Stimulated activated CD4-positive, alpha-beta T cell treated with anti-CD3 and anti-CD28 coated beads, Interleukin-4, amount 100 ng/mL, for 4 hours (primary cell): ENCODE data around the gene PRLH.
"Not testable (repeated sequence)": the region's sequence is repeated elsewhere in the genome, so short reads cannot be mapped to it uniquely, and the experiment has no call there.

Experiments used
- DNase-seq, 2 experiments: peaks; one replicate each; pipeline ENCODE4 v3.0.0-alpha.2; 2020

Gene PRLH

DNA sequence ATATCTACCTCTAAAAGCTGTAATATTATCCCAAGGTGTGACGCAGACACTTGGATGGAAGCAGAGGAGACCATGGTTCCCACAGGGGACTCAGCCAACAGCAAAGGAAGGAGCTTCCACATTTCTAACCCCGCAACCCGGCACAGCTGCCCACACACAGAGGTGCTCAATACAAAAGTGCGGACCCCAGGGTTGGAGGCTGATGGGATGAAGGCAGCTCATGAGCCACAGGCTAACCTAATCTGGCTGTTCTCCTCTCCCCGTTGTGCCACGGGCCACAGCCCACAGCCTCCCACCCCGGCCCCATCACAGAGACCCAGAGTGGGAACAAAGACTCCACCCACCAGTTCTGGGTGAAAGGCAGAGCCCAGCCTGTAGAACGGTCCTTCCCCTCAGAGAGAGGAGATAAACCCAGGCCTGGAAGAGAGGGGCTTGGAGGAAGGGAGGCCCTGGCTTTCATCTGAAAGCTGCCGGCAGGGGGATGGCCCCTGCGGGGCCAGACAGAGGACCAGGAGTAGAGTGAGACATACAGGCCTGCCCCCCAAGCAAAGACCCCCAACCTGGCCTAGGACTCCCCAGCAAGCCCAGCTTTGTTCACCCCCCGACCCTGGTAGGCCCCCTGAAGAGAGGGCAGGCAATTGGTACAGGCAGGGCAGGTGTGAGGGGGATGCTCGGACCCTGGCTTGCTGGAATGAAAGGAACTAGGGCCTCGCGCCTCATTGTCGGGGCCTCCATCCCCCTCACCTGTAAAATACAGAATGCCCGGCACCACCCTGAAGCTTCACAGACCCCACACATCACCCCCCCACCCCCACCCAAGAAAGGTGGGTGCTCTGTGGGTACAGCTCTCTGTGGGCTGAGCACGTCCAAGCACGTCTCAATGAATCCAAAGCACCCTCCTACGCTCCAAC, 17.3 kb downstream of the PRLH start:
- no peak for DNase-seq

DNA sequence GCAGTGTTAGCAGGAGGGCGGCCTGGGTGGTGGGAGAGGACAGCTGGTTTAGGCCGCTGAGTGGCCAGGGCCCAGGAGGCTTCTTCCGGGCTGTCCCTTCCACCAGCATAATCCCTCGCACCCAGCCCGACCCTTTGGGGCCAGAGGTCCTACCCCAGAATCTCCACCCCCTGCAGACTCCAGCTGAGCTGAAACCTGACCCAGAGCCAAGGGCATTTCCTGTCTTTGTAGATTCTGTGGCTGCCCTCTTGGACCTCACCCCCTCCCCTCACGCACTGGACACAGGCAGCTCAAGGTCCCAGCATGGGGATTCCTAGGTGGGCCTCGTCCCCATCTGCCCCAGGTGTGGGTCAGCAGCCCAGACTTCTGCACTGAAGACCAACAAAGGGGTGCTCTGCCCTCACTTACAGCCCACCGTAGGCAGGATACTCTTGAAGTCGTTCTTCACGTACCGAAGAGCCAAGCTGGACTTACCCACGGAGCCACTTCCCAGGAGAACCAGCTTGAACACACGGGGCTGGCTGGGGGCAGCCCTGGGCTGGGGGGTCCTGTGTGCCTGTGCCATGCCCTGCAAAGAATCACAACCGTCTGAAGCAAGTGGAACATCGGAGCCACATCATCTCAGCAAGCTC, 19.3 kb downstream of the PRLH start:
- DNase-seq, result no peak

DNA sequence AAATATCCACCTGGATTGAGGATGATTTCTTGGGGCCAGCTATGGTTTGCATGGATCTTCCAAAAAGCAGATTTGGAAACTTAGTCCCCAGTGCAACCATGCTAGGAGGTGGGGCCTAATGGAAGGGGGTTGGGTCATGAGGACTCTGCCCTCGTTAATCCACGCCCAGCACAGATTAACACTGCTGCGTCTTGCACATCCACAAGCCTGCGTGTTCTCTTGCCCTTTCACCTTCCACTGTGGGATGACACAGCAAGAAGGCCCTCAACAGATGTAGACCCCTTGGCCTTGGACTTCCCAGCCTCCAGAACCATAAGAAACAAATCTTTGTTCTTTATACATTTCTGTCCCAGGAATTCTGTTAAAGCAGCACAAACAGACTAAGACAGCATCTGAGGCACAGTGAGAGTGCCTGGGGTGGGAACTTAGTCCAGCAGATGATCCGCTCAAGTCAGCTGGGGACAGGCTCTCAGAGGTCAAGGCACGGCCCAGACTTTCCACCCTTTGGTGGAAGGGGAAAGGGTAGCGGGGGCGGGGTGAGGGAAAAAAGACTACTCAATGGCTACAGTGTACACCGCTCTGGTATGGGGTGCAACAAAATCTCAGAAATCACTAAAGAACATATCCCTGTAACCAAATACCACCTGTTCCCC, 21.8 kb downstream of the PRLH start:
- no peak for DNase-seq

DNA sequence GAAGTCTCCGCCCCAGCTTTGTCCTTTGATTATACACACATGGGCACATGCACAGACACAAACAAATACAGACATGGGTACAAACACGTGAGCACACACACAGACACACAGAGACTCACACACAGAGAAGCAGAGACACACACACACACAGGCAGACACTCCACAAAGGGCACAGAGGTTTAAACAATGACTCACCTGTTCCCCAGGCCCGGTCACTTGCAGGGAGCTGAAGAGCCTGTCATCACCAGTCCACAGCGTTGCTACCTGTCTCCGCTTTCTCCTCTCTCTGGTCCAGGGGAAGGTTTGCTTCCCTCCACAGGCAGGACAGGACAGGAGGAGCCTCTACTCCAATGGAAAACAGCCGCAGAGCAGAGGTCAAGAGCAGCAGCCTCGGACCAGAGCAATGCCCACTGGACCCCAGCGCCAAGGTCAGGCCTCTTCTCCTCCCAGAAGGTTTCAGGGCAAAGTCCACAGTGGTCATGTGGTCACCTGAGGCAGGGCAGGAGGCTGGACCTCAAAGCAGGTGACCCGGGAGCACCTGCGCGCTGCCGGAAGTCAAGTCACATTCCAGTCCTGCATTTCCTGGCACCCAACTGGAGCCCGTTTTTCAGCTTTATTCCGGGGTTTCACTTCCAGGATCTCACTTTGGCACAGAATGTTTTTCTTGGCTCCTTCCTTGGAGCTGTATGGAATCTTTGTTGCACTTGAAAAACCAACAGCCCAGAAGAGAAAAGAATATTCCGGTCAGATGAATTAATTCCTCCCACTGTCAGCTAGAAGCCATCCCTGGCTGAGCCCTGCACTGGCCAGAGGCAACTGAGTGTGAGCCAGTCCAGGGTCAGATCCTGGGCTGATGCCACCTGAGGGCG, 24.1 kb downstream of the PRLH start, which contains the start of gene RAB17:
Gene RAB17 (minus strand): TSS at position 463 of the 869 bp plus-strand sequence. CDS start 4,580 bp downstream, outside the sequence.
- DNase-seq, result no peak

GRCh38 chr2:237591141-237591881, 24.9 kb downstream of the PRLH start:
- DNase-seq, result no peak

DNA sequence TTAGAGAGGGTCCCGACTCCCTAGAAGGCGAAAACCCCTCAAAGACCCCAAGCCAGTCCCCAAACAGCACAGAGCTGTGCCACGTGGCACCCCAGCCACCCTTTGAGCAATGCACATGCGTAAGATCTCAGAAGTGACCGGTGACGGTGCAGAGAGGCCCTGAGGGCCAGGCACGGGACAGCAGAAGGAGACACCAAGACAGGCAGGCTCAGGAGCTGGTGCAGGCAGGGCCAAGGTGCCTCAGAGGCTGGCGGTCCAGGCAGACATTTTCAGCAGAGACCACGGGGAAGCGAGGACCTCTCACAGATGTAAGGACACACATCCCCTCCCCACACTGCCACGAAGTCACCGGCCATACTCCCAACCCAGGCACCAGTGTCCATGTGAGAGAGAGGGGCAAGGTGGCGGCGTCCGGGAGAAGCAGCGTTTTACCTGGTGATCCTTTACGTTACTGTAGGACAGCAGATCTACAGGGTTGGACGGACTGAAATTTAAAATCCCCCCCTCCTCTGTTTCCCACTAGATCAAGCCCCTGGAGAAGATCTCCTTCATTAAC, 26.1 kb downstream of the PRLH start:
- DNase-seq, result no peak

GRCh38 chr2:237593036-237593435, 26.7 kb downstream of the PRLH start:
- DNase-seq, result no peak

GRCh38 chr2:237593596-237594320, 27.4 kb downstream of the PRLH start:
- no peak for DNase-seq

- DNase-seq, result no peak
Observed at GRCh38 chr2:237594514-237594871, 28.1 kb downstream of the PRLH start.

GRCh38 chr2:237595829-237596519, 29.6 kb downstream of the PRLH start:
- DNase-seq, result not testable (repeated sequence)

- DNase-seq, result no peak
Observed at GRCh38 chr2:237596520-237597195, 30.3 kb downstream of the PRLH start.

- DNase-seq, result no peak
Observed at GRCh38 chr2:237597196-237598145, 31.1 kb downstream of the PRLH start.

DNA sequence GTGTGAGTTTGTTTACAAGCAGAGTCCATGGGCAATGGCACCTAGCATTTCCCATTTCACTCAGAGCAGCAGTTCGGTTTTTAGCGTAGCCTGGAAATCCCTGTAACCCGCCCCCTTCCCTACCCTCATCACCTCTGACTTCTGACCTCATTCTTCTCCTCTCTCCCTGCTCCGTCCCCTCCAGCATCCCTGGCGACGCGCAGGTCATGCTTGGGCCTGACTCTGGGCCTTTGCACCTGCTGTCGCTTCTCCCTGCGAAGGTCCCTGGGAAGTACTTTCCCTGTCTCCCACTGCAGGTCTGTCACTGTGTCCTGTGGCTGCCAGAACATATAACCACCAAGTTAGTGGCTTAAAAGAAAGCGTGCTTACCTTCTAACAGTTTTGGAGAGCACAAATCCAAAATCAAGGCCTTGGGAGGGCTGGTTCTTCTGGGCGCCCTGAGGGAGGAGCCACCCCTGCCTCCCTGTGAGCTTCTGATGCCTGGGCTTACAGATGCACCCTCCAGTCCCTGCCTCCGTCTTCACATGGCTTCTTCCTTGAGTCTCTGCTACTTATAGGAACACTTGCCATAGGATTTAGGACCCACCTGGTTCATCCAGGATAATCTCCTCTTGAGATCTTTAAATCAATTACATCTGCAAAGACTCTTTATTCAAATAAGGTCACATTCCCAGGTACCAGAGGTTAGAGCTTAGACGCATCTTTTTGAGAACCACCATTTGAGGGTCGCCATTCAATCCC, 32.3 kb downstream of the PRLH start:
- DNase-seq, result no peak

GRCh38 chr2:237599465-237600110, 33.2 kb downstream of the PRLH start:
- no peak for DNase-seq

DNA sequence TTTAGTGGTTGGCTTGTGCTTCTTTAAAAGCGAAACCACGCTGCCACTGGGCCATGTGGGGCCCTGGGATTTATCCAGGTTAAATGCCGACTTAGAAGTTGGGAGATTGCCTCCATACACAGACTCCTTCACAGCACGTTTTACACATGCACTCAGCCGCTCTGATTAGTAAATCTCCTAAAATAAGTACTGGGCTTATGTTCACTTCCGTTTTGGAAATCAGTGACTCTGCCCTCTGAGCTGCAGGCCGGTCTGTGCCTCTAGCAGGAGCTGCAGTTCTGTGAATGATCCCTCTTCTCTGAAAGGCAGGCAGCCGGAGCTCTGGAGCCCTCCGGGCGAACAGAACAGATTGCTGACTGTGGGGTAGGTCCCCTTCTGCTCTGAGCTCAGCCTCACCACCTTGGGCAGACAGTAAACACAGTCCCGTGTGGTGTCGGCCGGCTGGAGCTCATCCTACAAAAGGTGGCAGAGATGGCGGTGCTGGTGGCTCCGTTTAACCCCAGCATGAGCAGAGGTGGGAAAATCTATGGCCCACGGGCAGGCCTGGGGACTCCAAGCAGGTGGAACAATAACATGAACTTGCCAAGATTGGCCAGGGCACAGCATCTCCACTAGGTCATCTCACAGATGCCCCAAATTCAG, 34.0 kb downstream of the PRLH start:
- no peak for DNase-seq

- DNase-seq, result no peak
Observed at GRCh38 chr2:237601453-237602116, 35.2 kb downstream of the PRLH start.
